ENCODE measurements around the gene NME3.
A peak's percentile ranks its signal among the peaks of the same experiment; 100 is the strongest.

Gene NME3

DNA sequence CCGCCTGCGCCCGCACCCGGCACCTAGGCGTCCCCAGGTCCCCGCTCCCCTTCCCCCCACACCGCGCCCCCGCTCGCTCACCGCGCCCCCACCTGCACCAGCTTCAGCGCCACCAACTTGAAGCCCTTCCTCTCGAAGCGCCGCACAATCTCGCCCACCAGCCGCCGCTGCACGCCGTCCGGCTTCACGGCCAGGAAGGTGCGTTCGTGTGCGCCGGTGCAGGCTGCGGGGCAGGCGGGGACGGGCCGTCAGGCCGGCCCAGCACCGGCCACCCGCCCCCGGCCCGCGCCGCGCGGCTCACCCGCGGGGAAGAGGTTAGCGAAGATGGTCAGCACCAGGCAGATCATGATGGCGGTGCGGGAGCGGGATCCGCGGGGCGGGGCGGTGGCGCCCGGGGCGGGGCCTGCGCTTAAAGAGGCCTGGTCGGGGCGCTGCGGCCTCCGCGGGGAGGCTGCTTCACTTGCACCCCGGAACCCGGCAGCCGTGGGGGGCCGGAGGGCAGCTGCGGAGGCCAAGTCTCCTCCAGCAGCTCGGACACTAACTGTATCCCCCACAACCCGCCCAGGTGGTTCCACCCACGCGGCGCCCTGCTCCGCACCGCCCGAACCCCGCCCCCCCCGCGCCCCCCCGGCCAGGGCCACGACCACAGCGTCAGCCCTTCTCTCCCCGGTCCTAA, at the start of gene NME3:
TSS of gene NME3 (minus strand) at position 356 of the 676 bp plus-strand sequence. CDS start at position 347, 9 bp downstream.
- H3K4me3 ChIP-seq (ENCODE audit: low read length), result peak within 1 kb of the TSS; percentile 76
- peak; percentile 54 for DNase-seq (ENCODE audit: low read depth)
- TF ChIP-seq CTCF (conservative IDR thresholded peaks at IDR 0.05; ENCODE audit: low read length), result no peak

GRCh38 chr16:1820946-1821290, 49.6 kb upstream of the NME3 start:
- TF ChIP-seq CTCF (conservative IDR thresholded peaks at IDR 0.05; ENCODE audit: low read length), result no peak
- no peak for DNase-seq (ENCODE audit: low read depth)
- no peak overlapping the region for H3K4me3 ChIP-seq (ENCODE audit: low read length)

GRCh38 chr16:1820096-1820945, 49.0 kb upstream of the NME3 start:
- no peak for DNase-seq (ENCODE audit: low read depth)
- no peak overlapping the region for H3K4me3 ChIP-seq (ENCODE audit: low read length)
- no peak for TF ChIP-seq CTCF (conservative IDR thresholded peaks at IDR 0.05; ENCODE audit: low read length)

GRCh38 chr16:1819611-1820010, 48.3 kb upstream of the NME3 start:
- TF ChIP-seq CTCF (conservative IDR thresholded peaks at IDR 0.05; ENCODE audit: low read length), result no peak
- no peak overlapping the region for H3K4me3 ChIP-seq (ENCODE audit: low read length)
- DNase-seq (ENCODE audit: low read depth), result no peak

GRCh38 chr16:1818873-1819525, 47.7 kb upstream of the NME3 start:
- no peak for DNase-seq (ENCODE audit: low read depth)
- TF ChIP-seq CTCF (conservative IDR thresholded peaks at IDR 0.05; ENCODE audit: low read length), result no peak
- no peak overlapping the region for H3K4me3 ChIP-seq (ENCODE audit: low read length)

- H3K4me3 ChIP-seq (ENCODE audit: low read length), result no peak overlapping the region
- no peak for DNase-seq (ENCODE audit: low read depth)
- TF ChIP-seq CTCF (conservative IDR thresholded peaks at IDR 0.05; ENCODE audit: low read length), result no peak
Observed at GRCh38 chr16:1818204-1818872, 47.0 kb upstream of the NME3 start.
